Measurements from ENCODE around the gene MRPL43.

MRPL43 gene

DNA sequence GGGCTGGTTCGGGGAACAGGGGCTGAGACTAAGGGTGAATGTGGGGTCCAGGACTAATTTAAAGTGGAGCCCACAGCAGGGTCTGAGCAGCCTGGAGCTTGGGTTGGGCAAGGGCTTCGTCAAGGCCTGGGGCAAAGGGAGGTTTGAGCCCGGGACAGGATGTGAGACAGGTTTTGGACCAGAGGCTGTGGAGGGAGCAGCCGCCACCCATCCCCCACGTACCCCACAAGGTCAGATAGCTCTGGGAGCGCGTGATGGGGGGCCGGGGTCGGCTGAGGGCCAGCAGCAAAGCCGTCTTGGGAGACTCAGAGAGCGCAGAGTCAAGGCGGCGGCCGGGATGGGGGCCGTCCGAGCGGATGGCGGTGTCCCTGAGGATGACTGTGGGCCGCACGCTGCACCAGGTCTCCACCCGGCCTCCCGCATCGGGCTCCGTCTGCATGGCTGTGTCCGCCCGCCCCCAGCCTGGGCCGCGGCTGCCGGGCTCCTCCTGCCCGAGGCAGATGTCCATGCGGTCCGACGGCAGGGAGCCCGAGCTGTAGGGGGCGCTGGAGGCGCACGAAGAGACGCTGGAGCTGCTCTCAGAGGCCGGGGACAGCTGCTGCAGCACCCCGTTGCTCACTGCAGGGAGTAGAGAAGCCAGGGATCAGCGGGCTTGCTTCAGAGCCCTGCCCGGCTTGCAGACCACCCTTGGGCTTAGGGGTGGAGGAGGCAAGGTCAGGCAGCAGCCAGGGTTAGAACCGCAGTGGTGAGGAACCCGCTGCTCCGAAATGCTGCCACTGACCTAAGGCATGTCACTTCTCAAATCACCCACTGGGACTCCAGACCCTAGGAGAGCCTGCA, 31.5 kb upstream of the MRPL43 start:
- DNase-seq: peak; percentile 67 to 75

DNA sequence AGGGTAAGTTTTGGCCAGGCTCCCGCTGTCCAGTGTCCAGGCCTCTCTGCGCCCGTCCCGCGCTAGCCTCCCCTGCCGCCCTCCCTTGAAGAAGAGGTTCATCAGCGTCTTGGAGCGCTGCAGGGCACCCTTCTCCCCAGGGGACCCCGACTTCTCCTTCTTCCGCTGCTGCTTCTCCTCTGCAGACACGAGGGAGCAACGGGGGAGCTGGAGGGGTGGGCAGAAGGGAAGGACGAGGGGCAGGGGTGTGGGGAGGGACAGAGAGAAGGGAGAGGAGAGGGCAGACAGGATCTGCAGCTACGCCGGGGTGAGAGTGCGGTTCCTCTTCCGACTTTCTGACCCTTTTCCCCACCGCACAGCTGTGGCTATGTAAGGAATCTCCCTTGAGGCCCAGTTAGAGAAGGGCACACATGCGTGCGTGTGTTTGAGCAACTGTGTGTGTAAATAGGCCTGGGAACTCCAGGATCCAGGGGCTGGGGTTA, 30.9 kb upstream of the MRPL43 start:
- DNase-seq: no peak

DNA sequence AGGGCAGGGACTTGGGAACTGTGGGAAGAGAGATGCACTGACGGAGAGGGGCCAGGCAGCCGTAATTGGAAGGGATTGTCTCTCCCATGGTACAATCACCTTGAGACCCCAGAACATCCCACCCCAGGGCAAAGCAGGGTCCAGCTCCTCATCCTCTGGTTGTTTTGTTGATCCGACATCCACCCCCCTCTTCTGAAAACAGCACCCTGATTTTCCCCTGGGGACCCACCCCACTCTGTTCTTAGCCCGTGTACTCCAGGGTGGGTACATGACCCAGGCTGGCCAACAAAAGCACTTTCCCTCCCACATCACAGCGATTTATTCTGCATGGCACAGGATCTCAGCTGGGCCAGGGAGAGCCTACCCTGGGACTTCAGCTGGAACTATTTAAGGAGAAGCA, 29.5 kb upstream of the MRPL43 start:
- DNase-seq: no peak

DNA sequence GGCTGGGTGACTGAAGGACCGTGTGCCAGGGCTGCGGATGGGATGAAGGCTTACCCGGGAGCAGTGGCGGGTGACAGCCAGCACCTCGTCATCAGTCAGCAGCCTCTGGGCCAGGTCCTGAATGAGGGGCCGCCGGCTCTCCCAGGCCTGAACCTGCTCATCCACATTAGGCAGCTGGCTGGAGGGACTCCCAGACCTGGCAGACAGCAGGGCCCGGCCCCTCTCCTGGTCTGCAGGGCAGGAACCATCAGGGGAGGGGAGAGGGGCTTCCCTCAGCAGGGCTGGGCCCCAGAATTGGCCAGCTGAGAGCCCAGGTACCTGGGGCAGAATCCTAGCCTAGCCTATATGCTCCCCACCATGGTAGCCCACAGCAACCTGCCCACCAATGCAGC, 28.3 kb upstream of the MRPL43 start:
- DNase-seq: no peak

DNA sequence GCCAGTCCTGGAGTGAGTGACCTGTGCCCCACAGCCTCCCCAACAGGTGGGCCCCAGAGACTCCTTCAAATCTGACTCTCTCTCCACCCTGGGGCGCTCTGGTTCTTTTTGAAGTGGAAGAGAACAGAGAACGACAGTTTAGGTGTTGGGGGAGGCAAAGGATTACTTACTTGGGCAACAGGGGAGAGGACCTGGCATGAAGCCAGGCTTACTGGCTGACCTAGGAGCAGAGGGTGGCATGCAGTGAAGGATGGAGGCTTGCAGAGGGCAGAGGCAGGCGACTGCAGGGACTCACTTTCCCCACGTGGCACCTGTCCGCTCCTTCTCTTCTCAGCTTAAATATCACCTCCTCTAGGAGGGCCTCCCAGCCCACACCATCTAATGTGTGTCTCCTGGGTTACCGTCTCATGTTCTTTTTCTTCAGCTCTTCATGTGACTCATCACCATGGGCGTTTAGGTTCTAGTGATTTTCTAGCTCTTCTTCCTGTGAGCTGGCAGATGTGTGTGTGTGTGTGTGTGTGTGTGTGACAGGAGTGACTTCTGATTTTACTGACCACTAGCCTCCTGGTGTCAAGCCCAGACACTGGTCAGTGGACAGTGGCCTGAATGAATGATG, 27.8 kb upstream of the MRPL43 start:
- DNase-seq: no peak

DNA sequence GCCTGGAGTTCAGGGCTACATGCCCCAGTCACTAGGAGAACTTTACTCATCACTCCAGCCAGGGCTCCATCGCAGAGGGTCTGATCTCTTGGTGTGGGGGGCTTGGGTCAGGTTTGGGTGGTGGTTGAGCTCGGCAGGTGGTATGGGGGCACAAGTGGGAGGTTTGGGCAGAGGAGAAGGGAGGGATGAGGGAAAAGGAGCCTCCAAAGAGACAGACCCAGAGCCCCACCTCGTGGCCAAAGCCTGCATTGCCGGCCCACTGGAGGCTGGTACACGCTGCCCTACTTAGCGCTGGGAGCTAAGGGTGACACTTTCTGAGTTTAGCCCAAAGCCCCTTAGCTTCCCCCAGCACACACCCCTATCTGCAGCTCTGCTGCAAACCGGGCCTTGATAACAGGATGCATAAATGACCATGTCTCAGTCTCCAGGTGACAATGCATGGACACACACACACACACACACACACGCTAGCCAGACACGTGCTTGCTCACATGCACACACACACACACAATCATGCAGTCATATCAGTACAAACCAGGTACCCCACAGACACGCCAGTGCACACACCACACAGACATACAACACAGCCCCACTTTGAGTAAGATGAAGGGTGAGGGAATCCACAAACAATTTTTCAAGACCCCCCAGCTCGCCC, 27.1 kb upstream of the MRPL43 start:
- DNase-seq: peak; percentile 42 to 46

DNA sequence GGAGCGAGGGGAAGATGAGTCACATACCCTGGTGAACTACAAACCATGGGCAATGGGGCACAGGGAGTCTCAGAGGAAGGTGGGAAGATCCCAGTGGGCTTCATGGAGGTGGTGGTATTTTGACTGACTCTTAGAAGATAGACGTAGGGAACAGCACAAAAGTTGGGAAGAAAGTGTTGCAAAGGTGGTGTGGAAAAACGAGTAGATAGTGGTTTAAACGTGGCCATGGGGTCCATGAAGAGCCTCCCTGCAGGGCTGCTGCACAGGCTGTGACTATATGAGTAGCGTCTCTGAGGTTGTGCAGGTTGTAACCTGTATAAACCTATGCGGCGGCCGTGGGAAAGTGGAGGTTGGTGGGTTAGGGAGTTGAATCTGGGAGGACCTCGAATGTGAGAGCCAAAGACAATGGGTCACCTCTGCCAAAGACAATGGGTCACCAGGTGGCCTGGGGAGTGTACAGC, 26.1 kb upstream of the MRPL43 start:
- DNase-seq: no peak

DNA sequence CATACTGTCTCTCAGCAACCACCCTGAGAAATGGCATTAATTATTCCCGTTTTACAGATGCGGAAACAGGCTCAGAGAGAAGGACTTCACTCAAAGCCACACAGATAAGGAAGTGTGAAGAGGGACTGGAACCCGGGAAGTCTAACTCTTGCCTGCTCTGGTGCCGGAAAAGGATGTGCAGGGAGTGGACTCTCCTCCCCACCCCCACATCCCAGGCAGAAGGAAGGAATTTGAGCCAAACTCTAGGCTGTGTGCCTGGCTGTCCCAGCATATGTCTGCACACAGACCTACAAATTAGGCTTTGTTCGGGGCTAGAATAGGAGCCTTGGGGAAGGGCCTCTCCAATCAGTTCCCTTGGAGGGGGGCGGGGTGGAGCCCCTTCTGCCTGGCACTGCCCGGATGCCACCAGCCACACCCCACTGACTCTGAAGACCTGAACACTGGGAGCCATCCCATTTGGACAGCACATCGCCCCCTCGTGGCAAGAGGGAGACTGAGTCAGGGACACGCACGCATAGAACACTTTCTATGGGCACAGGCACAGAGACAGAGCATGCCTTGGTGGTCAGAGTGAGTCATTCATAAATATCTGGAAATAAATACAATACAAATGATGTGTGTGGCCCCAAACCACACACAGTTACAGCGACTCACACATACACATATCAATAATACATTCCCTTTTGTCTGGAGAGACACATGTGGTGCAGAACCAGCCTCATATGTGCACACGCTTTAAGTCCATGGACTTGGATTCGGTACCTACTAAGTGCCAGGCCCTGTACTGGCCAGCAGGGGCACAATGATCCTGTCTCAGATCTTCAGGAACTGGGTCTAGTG, 25.4 kb upstream of the MRPL43 start:
- DNase-seq: peak; percentile 84 to 86

DNA sequence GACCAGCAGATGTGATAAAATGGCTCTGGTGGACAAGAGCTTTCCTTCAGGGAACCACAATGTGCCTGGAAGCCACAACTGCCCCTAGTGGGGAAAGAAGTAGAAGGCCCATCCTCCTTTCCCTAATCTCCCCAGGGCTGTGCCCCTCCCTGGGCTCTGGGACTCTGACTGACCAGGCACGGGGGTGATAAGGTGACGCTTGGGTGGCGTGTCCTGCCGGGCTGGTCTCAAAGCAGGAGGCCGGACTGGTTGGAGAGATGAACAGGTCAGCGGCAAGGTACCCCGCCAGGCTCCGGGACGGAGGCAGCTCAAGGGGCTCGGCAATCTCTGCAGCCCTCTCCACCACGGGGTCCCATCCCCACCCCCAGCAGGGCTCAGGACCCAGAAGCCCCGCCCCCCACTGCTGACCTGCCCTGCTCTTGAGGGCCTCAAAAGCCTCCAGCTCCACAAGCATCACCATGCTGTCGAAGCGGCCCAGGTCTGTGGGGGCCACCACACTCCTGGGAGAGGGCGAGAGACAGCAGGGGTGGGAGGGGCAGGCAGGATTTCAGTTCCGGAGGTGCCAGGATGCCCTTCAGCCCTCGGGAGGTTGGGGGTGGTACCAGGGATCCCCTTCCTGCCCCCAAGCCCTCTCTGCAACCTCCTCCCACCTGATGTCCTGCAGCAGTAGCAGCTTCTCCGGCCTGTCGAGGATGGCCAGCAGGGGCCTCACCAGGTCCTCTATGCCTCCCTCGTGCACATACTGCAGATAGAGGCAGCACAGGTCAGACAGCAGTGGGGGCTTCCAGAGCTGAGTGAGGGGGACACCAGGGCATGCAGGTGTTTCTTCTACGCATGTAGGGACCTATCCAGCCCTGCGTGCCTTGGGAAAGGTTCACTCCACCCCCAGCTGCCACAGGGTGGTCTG, 24.5 kb upstream of the MRPL43 start:
- no peak for DNase-seq

DNA sequence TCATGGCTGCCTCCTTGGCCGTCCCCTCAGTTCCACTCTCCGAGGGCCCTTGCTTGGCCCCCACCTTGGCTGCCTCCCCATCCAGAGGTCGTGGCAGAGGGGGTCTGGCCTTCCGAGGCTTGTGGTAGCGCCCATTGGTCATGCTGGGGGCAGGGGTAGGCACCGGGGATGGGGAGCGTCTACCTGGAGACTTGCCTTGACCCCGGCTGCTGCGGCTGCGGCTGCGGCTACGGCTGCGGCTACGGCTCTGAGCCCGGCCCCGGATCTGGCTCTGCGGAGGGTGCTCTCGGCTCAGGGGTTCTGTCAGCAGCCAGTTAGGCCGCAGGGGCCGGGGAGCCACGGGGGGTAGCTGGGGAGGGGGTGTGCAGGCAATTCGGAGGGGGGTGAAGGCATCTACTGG, 23.0 kb upstream of the MRPL43 start:
- DNase-seq: no peak

DNA sequence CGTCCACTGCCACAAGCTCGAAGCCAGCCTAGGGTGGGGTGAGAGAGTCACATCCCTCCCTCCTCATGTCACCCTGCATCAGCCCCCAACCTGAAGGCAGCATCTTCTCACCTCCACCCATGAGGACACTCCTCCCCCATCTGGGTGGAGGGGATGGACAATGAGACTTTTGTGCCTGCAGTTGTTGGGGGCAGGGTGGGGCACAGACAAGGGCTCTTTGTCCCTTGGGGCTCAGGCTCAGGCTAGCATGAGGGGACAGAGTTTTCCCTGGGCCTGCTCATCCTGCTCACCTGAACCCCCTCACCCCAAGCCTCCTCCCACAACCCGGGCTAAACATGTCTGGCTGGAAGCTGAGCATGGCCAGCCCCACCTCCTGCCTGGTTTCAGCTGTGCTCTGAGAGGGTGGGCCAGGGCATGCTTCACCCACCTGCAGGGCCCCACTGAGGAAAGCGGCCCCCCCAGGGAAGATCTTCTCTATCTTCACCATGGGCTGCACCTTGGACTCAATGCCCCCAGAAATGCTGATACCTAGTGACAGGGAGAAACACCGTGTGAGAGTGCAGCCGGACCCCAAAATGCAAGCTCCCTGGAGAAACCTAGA, 21.6 kb upstream of the MRPL43 start:
- no peak for DNase-seq

DNA sequence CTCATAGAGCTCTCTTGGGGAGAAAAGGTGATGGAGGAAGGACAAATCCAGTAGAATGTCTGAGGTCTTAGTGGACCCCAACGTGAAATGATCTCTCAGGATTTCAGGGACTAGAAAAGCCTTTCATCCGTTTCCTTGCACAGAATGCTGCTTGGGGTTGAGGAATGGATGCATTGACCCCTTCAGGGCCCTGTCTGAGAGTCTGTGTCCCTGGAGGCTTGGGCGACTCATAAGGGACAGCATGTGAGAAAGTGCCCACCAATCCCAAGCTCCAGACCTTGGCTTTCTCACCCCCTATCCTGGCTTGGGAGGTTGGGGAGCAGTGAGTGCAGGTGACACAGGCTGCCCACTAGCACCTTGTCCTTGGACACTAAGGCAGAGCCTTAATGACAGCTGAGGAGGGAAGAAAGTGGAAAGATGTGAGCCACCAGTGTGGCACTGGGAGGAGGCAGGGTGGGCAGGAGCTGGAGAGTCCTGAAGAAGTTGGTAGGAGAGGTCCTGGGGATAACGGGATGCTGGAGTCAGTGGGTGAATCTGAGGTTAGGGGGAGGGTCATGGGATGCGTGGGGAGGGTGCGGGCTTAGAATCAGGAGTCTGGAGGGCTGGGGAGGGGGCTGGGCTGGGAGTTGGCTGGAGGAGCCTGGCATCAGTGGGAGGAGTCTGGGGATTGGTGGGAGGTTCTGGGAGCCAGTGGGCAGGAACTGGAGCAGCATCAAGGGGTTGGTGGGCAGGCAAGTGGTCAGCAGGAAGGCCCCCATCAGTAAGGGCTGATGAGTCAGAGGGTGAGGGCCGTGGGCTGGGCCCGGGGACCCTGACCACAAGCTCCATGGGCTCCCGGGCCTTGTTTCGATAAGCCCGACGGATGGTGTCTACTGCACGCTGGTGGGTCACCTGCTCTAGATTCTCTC, 20.9 kb upstream of the MRPL43 start:
- DNase-seq: no peak

DNA sequence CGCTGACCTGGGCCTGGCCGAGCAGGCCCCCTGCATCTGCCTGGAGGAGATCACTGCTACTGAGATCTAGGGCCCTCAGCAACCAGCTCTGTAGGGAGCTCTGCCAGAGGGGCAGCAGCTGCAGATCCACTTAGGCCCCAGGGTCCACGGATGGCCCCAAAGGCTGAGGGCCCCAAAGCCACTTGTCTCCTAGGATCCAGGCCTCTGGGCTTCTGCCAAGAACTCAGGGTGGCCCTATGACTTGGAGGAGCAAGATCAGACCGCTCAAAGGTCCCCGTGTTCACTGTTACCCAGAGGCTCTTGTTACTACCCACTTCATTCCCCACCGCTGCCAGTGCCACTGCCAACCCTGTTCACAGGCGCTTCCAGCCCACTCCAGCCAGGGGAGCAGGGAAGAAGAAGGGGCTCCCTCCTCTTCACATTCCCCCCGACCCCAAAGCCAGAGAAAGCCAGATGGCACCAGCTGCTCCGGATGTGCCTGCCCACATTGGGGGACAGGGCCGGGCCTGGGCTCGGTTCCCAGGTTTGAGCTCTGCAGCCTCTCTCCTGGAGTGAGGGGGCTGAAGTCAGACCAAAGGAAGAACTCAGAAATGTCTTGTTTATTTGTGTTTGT, 19.9 kb upstream of the MRPL43 start:
- DNase-seq: no peak

DNA sequence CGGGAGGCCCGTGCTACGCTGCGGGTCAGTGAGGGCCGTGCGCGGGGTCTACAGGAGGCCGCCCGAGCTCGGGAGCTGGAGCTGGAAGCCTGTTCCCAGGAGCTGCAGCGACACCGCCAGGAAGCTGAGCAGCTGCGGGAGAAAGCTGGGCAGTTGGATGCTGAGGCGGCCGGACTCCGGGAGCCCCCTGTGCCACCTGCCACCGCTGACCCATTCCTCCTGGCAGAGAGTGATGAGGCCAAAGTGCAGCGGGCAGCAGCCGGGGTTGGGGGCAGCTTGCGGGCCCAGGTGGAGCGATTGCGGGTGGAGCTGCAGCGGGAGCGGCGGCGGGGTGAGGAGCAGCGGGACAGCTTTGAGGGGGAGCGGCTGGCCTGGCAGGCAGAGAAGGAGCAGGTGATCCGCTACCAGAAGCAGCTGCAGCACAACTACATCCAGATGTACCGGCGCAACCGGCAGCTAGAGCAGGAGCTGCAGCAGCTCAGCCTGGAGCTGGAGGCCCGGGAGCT, 19.3 kb upstream of the MRPL43 start:
- no peak for DNase-seq

DNA sequence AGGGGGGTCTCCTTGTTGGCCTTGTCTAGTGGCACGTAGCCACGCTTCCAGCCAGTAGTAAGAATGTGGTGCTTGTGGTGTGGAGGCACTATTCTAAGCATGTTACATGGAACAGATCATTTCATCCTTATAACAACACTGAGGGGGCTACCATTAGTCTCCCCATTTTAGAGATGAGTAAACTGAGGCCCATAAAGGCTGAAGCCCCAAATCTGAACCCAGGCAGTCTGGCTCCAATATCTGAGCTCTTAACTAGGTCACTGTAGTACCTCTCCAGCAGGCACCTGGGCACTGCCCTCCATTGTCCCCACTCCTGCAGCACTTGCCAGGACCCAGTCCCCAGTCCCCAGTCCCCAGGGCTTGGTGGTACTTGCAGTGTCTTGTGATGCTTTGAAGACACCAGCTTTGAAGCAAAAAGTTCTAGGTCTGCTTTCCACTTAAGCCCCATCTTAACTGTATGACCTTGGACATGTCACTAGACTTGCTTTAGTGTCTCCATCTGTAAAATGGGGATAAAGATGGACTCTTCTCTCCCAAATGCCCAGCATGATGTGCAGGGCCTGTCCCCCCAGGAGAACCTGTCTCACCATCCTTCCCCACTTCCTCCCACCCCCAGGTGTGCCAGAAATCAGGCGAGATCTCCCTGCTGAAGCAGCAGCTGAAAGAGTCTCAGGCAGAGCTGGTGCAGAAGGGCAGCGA, 18.7 kb upstream of the MRPL43 start:
- DNase-seq: no peak

DNA sequence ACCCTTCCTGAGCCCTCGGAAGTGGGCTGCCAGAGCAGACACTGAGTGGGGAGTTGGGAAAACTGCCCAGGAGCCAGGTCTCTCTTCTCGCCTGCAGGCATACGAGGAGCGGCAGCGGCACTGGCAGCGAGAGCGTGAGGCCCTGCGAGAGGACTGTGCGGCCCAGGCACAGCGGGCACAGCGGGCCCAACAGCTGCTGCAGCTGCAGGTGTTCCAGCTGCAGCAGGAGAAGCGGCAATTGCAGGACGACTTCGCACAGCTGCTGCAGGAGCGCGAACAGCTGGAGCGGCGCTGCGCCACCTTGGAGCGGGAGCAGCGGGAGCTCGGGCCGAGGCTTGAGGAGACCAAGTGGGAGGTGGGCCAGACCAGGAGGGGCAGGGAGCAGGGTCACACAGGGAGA, 18.1 kb upstream of the MRPL43 start:
- no peak for DNase-seq

DNA sequence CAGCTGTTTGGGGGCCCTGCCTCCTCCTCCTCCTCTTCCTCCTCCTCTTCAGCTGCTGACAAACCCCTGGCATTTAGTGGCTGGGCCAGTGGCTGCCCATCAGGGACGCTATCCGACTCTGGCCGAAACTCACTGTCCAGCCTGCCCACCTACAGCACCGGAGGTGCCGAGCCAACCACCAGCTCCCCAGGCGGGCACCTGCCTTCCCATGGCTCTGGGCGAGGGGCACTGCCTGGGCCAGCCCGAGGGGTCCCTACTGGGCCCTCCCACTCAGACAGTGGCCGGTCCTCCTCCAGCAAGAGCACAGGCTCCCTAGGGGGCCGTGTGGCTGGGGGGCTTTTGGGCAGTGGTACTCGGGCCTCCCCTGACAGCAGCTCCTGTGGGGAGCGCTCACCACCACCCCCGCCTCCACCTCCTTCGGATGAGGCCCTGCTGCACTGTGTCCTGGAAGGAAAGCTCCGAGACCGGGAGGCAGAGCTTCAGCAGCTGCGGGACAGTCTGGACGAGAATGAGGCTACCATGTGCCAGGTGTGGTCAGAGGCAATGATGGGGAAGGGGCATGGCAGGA, 16.4 kb upstream of the MRPL43 start:
- DNase-seq: no peak

DNA sequence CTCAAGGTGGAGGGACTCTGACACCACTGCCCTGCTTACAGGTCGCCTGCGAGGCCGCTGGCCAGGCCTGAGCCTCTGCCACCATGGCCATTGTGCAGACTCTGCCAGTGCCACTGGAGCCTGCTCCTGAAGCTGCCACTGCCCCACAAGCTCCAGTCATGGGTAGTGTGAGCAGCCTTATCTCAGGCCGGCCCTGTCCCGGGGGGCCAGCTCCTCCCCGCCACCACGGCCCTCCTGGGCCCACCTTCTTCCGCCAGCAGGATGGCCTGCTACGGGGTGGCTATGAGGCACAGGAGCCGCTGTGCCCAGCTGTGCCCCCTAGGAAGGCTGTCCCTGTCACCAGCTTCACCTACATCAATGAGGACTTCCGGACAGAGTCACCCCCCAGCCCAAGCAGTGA, 15.2 kb upstream of the MRPL43 start:
- no peak for DNase-seq

DNA sequence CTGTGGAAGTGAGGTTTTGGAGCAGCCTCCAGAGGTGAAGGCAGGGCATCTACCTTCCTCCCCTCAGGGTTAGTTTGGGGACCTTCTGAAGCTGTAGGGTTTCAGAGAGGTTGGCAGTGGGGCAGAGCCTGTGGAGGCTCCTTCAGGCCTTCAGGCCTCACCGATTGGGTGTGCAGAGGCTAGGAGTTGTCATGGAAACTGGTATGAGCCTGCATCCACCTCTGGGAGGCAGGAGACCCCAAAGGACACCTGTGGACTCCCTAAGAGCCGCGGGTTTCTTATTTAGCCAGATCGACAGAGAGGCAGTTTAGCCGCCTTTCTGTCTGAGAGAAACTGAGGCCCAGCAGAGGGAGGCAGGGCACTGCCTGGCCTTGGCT, 14.3 kb upstream of the MRPL43 start:
- no peak for DNase-seq
